MM.1S (cell line): ENCODE measurements around the gene FKBP8.

Source experiments
- DNase-seq: peaks from one replicate; pipeline ENCODE4 v3.0.0-alpha.2; 2015
- H2AFZ ChIP-seq: fragments of 300-600 bp; sonication (generic); 2 replicates; pipeline ENCODE4 v1.6.0; 2016; ENCODE audit warnings: antibody characterized with exemption, low read length
- H3F3A ChIP-seq: fragments of 300-600 bp; sonication (generic); 2 replicates; pipeline ENCODE4 v1.6.1; 2016; ENCODE audit warnings: mild to moderate bottlenecking, antibody characterized with exemption, low read length, moderate library complexity, mixed read lengths; ENCODE audit not compliant: insufficient read depth
- H3K27ac ChIP-seq: fragments of 300-600 bp; sonication (generic); 2 replicates; pipeline ENCODE4 v1.5.1; 2016; ENCODE audit warnings: mild to moderate bottlenecking, low read length
- H3K27me3 ChIP-seq: fragments of 300-600 bp; sonication (generic); replicated peaks from 2 replicates; pipeline ENCODE4 v1.6.0; 2016; ENCODE audit warnings: low read length; ENCODE audit not compliant: insufficient read depth
- H3K36me3 ChIP-seq: fragments of 300-600 bp; sonication (generic); replicated peaks from 2 replicates; pipeline ENCODE4 v1.6.1; 2016; ENCODE audit warnings: mild to moderate bottlenecking, low read length, mixed read lengths; ENCODE audit not compliant: insufficient read depth
- H3K4me1 ChIP-seq: fragments of 300-600 bp; sonication (generic); 2 replicates; pipeline ENCODE4 v1.6.1; 2016; ENCODE audit warnings: low read length, mixed read lengths
- H3K4me2 ChIP-seq: fragments of 300-600 bp; sonication (generic); 2 replicates; pipeline ENCODE4 v1.6.0; 2016; ENCODE audit warnings: low read depth, low read length
- H3K4me3 ChIP-seq: fragments of 300-600 bp; sonication (generic); 2 replicates; pipeline ENCODE4 v1.5.1; 2016; ENCODE audit warnings: low read length, mixed read lengths
- H3K79me2 ChIP-seq: fragments of 300-600 bp; sonication (generic); 2 replicates; pipeline ENCODE4 v1.6.1; 2016; ENCODE audit warnings: mixed run types, low read length, mixed read lengths
- H3K9ac ChIP-seq: fragments of 300-600 bp; sonication (generic); 2 replicates; pipeline ENCODE4 v1.6.1; 2016; ENCODE audit warnings: low read length, mixed read lengths
- H3K9me2 ChIP-seq: fragments of 300-600 bp; sonication (generic); replicated peaks from 2 replicates; pipeline ENCODE4 v1.6.1; 2016; ENCODE audit warnings: mild to moderate bottlenecking, low read length, mixed read lengths; ENCODE audit not compliant: insufficient read depth
- H3K9me3 ChIP-seq: fragments of 300-600 bp; sonication (generic); replicated peaks from 2 replicates; pipeline ENCODE4 v1.6.1; 2016; ENCODE audit warnings: mild to moderate bottlenecking, low read length, mixed read lengths; ENCODE audit not compliant: insufficient read depth
- H4K20me1 ChIP-seq: fragments of 300-600 bp; sonication (generic); 2 replicates; pipeline ENCODE4 v1.6.1; 2016; ENCODE audit warnings: mild to moderate bottlenecking, low read length, moderate library complexity, mixed read lengths; ENCODE audit not compliant: insufficient read depth
- EZH2 ChIP-seq: fragments of 300-600 bp; sonication (generic); optimal IDR thresholded peaks from 2 replicates; pipeline ENCODE3; 2017; ENCODE audit warnings: low read depth, mild to moderate bottlenecking, antibody characterized with exemption, low read length, mixed read lengths
- EZH2phosphoT487 ChIP-seq: fragments of 300-600 bp; sonication (generic); IDR thresholded peaks from 2 replicates; pipeline ENCODE4 v1.6.1; 2018; ENCODE audit warnings: antibody characterized with exemption, low read length
- TF ChIP-seq, protein P1 (sequence below): fragments of 300-600 bp; sonication (generic); IDR thresholded peaks from 2 replicates; pipeline ENCODE4 v1.5.1; 2016; ENCODE audit warnings: antibody characterized with exemption, low read length, mixed read lengths

FKBP8 gene

DNA sequence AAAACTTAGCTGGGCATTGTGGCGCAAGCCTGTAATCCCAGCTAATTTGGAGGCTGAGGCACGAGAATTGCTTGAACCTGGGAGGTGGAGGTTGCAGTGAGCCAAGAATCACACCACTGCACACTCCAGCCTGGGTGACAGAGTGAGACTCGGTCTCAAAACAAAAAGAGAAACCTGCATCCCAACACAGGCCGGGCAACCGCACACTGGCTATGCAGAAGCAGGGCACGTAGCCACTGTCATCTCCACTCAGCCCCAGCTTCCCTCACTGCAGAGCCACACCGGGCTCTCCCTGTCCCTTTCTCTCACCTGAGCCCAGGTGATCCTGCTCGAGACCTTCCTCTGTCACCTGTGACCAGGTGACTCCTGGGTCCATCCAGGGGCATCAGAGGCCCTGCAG, 33.2 kb downstream of the FKBP8 start:
- Histone ChIP-seq H3K4me2 (no peak overlapping the region), H4K20me1 (peaks cover 88% of the 10 kb centered on the region), H2AFZ (no peak overlapping the region), H3K27me3 (no peaks in the 10 kb centered on the region), H3K36me3 (no peaks in the 10 kb centered on the region), H3K9me2 (no peaks in the 10 kb centered on the region), H3K4me1 (0 out of 2 replicates have a peak, but pooled peaks cover 3% of the 10 kb centered on the region), H3K79me2 (peaks cover 99% of the 10 kb centered on the region), H3K4me3 (no peak overlapping the region), H3K27ac (no peak overlapping the region), H3F3A (no peaks in the 10 kb centered on the region), H3K9me3 (no peaks in the 10 kb centered on the region), H3K9ac (no peak overlapping the region)
- no peak for TF ChIP-seq EZH2
- no peak for DNase-seq

DNA sequence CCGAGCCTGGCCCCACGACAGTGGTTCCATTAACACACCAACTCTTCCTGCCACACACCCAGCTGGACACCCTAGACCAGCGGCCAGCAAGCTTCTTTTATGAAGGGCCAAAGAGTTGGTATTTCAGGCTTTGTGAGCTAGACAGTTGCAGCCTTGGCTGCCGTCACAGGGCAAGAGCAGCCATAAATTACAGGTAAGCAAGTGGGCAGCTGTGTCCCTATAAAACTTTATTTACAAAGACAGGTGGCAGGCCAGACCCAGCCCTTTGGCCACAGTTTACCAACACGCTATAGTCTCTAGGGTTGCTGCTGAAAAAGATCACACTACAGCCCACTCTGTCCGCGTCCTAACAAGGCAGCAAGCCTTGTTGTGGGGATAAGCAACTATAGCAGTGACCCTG, 34.8 kb downstream of the FKBP8 start:
- TF ChIP-seq, protein P1, sequence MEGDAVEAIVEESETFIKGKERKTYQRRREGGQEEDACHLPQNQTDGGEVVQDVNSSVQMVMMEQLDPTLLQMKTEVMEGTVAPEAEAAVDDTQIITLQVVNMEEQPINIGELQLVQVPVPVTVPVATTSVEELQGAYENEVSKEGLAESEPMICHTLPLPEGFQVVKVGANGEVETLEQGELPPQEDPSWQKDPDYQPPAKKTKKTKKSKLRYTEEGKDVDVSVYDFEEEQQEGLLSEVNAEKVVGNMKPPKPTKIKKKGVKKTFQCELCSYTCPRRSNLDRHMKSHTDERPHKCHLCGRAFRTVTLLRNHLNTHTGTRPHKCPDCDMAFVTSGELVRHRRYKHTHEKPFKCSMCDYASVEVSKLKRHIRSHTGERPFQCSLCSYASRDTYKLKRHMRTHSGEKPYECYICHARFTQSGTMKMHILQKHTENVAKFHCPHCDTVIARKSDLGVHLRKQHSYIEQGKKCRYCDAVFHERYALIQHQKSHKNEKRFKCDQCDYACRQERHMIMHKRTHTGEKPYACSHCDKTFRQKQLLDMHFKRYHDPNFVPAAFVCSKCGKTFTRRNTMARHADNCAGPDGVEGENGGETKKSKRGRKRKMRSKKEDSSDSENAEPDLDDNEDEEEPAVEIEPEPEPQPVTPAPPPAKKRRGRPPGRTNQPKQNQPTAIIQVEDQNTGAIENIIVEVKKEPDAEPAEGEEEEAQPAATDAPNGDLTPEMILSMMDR: no peak
- TF ChIP-seq EZH2: no peak
- TF ChIP-seq EZH2phosphoT487: no peak
- Histone ChIP-seq H4K20me1 (peaks cover 91% of the 10 kb centered on the region), H3K79me2 (peaks cover 99% of the 10 kb centered on the region), H3K9me2 (no peaks in the 10 kb centered on the region), H3K9ac (no peak overlapping the region), H3K27me3 (no peaks in the 10 kb centered on the region), H3K9me3 (no peaks in the 10 kb centered on the region), H3K4me2 (no peak overlapping the region), H3K4me1 (0 out of 2 replicates have a peak, but pooled peaks cover 3% of the 10 kb centered on the region), H3F3A (no peaks in the 10 kb centered on the region), H3K27ac (no peak overlapping the region), H2AFZ (no peak overlapping the region), H3K36me3 (no peaks in the 10 kb centered on the region), H3K4me3 (no peak overlapping the region)
- no peak for DNase-seq

DNA sequence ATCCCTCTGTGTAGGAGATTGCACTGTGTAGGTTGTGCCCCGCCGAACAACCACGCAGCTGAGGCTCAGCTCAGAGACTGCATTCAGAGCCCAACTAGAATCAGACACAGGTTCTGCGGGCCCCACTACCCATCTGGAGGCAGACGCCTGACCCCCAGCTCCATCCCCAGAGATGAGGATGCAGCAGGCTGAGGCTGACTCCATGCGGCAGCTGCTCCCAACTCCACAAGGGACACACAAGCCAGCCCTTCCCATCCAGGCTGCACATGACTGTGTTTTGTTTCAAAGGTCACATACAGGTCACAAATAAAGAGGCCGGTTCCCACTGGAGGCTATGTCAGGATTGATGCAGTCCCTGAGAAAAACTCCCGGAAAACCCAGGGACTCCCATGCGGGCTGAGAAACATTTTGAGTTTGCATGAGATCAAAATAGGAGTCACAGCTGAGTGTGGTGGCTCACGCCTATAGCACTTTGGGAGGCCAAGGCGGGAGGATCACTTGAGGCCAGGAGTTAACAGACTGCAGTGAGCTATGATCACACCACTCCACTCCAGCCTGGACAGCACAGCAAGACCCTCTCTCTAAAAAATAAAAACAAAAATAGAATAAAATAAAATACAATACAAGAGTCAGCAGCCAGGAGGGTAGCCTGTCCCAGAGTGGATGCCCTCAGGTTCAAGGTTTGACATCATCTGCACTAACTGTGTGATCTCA, 35.5 kb downstream of the FKBP8 start:
- no peak for TF ChIP-seq EZH2
- TF ChIP-seq EZH2phosphoT487: no peak
- TF ChIP-seq, protein P1: no peak
- Histone ChIP-seq H3K27me3 (no peaks in the 10 kb centered on the region), H4K20me1 (peaks cover 92% of the 10 kb centered on the region), H3K9me2 (no peaks in the 10 kb centered on the region), H3K4me1 (0 out of 2 replicates have a peak, but pooled peaks cover 3% of the 10 kb centered on the region), H3K9ac (no peak overlapping the region), H3K36me3 (no peaks in the 10 kb centered on the region), H3K27ac (no peak overlapping the region), H3K4me3 (no peak overlapping the region), H3K79me2 (peaks cover 99% of the 10 kb centered on the region), H3K4me2 (no peak overlapping the region), H2AFZ (no peak overlapping the region), H3K9me3 (no peaks in the 10 kb centered on the region), H3F3A (no peaks in the 10 kb centered on the region)
- no peak for DNase-seq
